Transverse colon (tissue), 4 donors: ENCODE measurements around the gene FYB1. TPM values are rescaled to one million over a fixed set of nuclear protein-coding genes. Genes with fewer than 3 reads are reported as not detected.

Experiments
- DNase-seq: peaks from one replicate; pipeline ENCODE4 v3.0.0-alpha.2; 2019
- H3K27ac ChIP-seq, 4 donors: fragments of 200-600 bp; sonication (generic); 2 replicates each; pipeline ENCODE4 v1.5.1; 2016 to 2018; ENCODE audit warnings: inconsistent platforms in 4 of 4
- H3K27me3 ChIP-seq: fragments of 200-600 bp; sonication (generic); 2 replicates; pipeline ENCODE4 v1.5.1; 2017; ENCODE audit warnings: inconsistent platforms
- H3K36me3 ChIP-seq, 4 donors: fragments of 200-600 bp; sonication (generic); 2 replicates each; pipeline ENCODE4 v1.5.1; 2017 to 2019; ENCODE audit warnings: inconsistent platforms in 4 of 4
- H3K4me1 ChIP-seq, 4 donors: fragments of 200-600 bp; sonication (generic); 2 replicates each; pipeline ENCODE4 v1.5.1; 2017 to 2020; ENCODE audit warnings: inconsistent platforms in 4 of 4
- H3K4me3 ChIP-seq, 4 donors: fragments of 200-600 bp; sonication (generic); 1 replicate in 1 of 4; 2 replicates in 3 of 4; pipeline versions ENCODE4 v1.5.1 to v1.6.1; 2017 to 2019; ENCODE audit warnings: inconsistent platforms in 4 of 4
- H3K9me3 ChIP-seq, 2 donors: fragments of 200-600 bp; sonication (generic); 2 replicates each; pipeline ENCODE4 v1.5.1; 2017 to 2019; ENCODE audit warnings: inconsistent platforms in 2 of 2
- CTCF ChIP-seq, 5 experiments: fragments of 200-600 bp in 3 of 5; fragments of 450-650 bp in 2 of 5; sonication (generic) in 3 of 5; IDR thresholded peaks; 1 replicate in 2 of 5; 2 replicates in 3 of 5; pipeline ENCODE4 v1.5.1; 2016 to 2017; ENCODE audit warnings: antibody characterized with exemption in 5 of 5, inconsistent platforms in 3 of 5, mild to moderate bottlenecking in 2 of 5, moderate library complexity in 1 of 5
- EP300 ChIP-seq: sonication (generic); formaldehyde crosslinking; IDR thresholded peaks from one replicate; pipeline ENCODE4 v1.6.1; 2017; ENCODE audit warnings: antibody characterized with exemption, low read depth
- POLR2A ChIP-seq: fragments of 450-650 bp; IDR thresholded peaks from one replicate; pipeline ENCODE4 v1.6.1; 2016; ENCODE audit warnings: antibody characterized with exemption, mild to moderate bottlenecking, moderate library complexity
- POLR2AphosphoS5 ChIP-seq, 3 donors: sonication (generic); formaldehyde crosslinking; IDR thresholded peaks; one replicate each; pipeline ENCODE4 v1.6.1; 2016; ENCODE audit warnings: antibody characterized with exemption in 3 of 3
- WGBS, 2 donors: methylation state at CpG; one replicate each; pipeline ENCODE4 v1.1.5; 2018; ENCODE audit warnings: low coverage in 1 of 2; 5-methylcytosine and 5-hydroxymethylcytosine counted together
- in situ Hi-C, 4 donors: fragments of 200-750 bp; cut with MboI; loops; one replicate each; pipeline versions ENCODE4 v1.15.0 to v1.15.1; 2017; ENCODE audit warnings: low sequenced_read_pairs in 3 of 4, low pct_ligation_motif_present in 1 of 4, low pct_unique_long_range_greater_than_20kb in 1 of 4
- intact Hi-C: fragments of 100-400 bp; cut with DNase I; formaldehyde crosslinking; loops from one replicate; pipeline ENCODE4 v1.15.1; 2023; ENCODE audit warnings: low total_unique reads
- total RNA-seq, 4 donors: library from RNA; depleted of rRNA; stranded (reverse); fragments of >200 nt; gene quantifications; one replicate each; pipeline ENCODE4 v1.1.0, GENCODE V29; 2016

The FYB1 gene
- total RNA-seq, 4 donors from 2014 or later = 6.4 to 38.5 (median 17.5) TPM

DNA sequence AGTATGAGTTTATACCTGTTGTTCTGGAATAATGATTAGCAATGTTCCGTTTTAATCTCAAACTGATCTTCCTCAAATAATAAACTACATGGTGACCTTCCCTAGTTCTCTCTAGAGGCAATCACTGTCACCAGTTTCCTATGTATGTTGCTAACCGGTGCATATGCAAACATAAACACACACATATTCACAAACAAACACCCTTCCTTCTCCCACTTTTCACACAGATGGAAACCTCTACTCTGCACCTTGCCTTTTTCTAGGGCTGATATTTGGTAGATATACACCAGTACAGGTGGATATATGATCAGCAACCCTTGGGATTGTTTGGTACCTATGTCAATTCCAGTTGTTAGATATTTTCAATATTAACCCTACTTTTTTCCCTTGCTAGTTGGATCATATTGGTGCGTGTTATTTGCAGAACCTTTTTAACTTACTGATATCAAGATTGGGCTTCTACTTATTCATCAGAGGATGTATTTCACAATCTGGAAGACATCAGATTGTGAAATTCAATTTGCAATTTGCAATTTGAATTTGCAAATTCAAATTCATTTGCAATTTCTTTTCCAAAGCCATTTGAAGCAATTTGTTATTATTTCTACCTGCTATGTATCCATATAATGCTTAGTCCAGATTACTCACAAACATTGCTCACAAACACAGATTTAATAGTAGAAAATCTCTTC is 12.6 kb downstream of the FYB1 start:
- in situ Hi-C loops = no loop called here

GRCh38 chr5:39205550-39205949 is 13.8 kb downstream of the FYB1 start:
- H3K36me3 ChIP-seq = no peaks in the 10 kb centered on the region
- 72 to 86% methylated on average over 3 of the region's 3 CpGs for WGBS, 2 donors
- H3K27ac ChIP-seq = no peak overlapping the region
- no peaks in the 10 kb centered on the region for H3K9me3 ChIP-seq
- in situ Hi-C loops = no loop called here
- no peak for DNase-seq
- intact Hi-C loops = no loop called here
- no peak for TF ChIP-seq POLR2A
- TF ChIP-seq POLR2AphosphoS5 (IDR thresholded peaks at IDR 0.05) = no peak
- TF ChIP-seq EP300 = no peak
- TF ChIP-seq CTCF (IDR thresholded peaks at IDR 0.05) = no peak
- no peaks in the 10 kb centered on the region for H3K27me3 ChIP-seq
- H3K4me1 ChIP-seq = no peaks in the 10 kb centered on the region
- no peak overlapping the region for H3K4me3 ChIP-seq

More for the DNA sequence above, 12.6 kb downstream of the FYB1 start:
- no peaks in the 10 kb centered on the region for H3K27me3 ChIP-seq
- intact Hi-C loops = no loop called here
- DNase-seq = no peak
- TF ChIP-seq POLR2AphosphoS5 (IDR thresholded peaks at IDR 0.05) (no peak), CTCF (IDR thresholded peaks at IDR 0.05) (no peak), POLR2A (no peak), EP300 (no peak)
- no peaks in the 10 kb centered on the region for H3K9me3 ChIP-seq
- no peak overlapping the region for H3K4me3 ChIP-seq
- 78 to 82% methylated on average over 3 of the region's 3 CpGs for WGBS, 2 donors
- no peaks in the 10 kb centered on the region for H3K36me3 ChIP-seq
- H3K4me1 ChIP-seq = no peaks in the 10 kb centered on the region
- H3K27ac ChIP-seq = no peak overlapping the region

DNA sequence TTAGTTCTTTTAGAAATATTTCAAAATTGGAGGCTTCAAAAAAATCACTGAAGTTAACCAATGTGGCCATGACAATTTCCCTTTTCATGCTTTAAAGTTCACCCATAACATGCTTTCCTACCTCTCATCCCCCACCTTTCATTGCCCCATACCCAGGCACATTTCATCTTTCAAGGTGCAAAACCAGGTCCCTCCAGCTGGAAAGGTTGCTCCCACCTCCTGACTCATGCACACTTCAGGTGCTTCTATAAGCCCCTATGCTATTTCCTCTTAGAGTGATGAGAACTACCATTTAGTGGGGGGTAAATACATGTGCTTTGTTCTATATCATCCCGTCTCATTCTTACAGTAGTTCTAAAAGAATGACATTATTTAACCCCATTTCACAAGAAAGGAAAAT is 15.4 kb downstream of the FYB1 start:
- in situ Hi-C loops (no loop called here), intact Hi-C loops (no loop called here)
- no peaks in the 10 kb centered on the region for H3K36me3 ChIP-seq
- H3K9me3 ChIP-seq = no peaks in the 10 kb centered on the region
- no peaks in the 10 kb centered on the region for H3K27me3 ChIP-seq
- no peak for TF ChIP-seq POLR2AphosphoS5 (IDR thresholded peaks at IDR 0.05)
- no peak for TF ChIP-seq CTCF (IDR thresholded peaks at IDR 0.05)
- no peak for TF ChIP-seq POLR2A
- no peak for TF ChIP-seq EP300
- DNase-seq = no peak
- no peaks in the 10 kb centered on the region for H3K4me1 ChIP-seq
- H3K27ac ChIP-seq = peak overlapping the region; percentile 4 to 37 (median 16)
- no peak overlapping the region for H3K4me3 ChIP-seq
- 84% methylated on average over 1 of the region's 1 CpG; no CpG with 5 or more reads in 1 of the 2 donors for WGBS, 2 donors

- Histone ChIP-seq H3K4me3 (no peak overlapping the region), H3K4me1 (no peaks in the 10 kb centered on the region), H3K27me3 (no peaks in the 10 kb centered on the region), H3K36me3 (no peaks in the 10 kb centered on the region), H3K27ac (peak overlapping the region; percentile 4 to 37 (median 16)), H3K9me3 (no peaks in the 10 kb centered on the region)
- WGBS, 2 donors = 86 to 100% methylated on average over 1 of the region's 1 CpG
- intact Hi-C loops (no loop called here), in situ Hi-C loops (no loop called here)
- TF ChIP-seq CTCF (IDR thresholded peaks at IDR 0.05) (no peak), EP300 (no peak), POLR2A (no peak)
- DNase-seq = no peak
Observed at GRCh38 chr5:39203275-39203922, 16.0 kb downstream of the FYB1 start.
